CD4-positive, alpha-beta T cell treated with Interleukin-6 for 4 hours (primary cell): ENCODE results near the gene CD164L2.
A peak's percentile ranks its signal among the peaks of the same experiment; 100 is the strongest.

Source experiments
- DNase-seq: peaks from one replicate; pipeline ENCODE4 v3.0.0-alpha.2; 2020; ENCODE audit warnings: mixed read lengths

CD164L2 gene

DNA sequence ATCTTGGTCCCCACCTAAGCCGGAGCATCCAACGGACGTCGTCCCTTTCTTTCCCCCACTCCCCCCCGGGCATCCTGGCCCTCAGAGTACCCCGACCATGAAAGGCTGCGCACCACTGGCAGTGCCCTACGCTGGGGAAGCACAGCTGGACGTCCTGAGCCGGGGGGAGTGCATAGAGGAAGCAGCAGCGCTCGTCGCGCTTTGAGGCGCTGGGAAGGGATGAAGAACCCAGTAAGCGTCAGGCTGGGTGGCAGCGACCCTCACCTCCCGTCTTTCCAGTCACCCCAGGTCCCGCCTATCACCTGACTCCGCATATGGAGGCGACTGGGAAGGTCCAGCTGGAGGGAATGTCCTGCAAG, 22.1 kb downstream of the CD164L2 start:
- DNase-seq: no peak

DNA sequence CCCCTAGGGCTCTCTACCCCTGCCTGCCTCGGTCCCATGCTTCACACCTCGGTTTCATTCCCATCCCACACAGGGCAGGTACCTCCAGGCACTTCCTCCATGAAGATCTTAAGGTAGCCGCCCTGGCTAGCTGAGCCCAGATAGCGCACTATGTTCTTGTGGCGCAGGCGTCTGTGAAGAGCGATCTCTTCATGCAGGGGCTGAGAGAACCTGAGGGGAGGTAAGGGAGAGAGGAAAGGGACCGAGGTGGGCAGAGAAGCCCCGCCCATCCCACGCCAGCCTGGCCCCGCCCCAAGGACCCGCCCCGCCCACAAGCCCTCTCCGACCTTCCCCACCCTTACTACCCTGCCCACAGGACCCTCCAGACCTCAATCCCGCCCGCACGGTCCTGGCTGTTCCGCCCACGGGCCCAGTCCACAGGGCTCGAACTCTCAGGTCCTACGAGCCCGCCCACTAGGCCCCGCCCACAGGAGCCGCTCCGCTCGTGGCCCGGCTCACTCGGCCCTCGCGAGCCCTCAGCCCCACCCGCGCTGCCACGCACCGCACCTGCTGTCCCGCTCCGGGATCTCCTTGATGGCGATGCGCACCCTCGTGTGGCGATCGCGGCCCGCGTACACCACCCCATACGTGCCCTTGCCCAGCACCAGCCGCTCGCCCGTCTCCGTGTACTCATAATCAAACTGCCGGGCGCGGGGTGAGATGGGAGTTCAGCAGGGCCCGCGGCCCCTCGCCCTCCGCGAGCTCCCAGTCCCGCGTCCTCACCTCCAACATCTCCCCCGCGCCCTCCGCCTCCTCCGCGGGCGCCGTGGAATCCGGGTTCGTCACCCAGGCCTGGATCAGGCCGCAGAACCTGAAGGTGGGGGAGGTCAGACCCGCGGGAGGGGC, 22.7 kb downstream of the CD164L2 start:
- peak; percentile 71 for DNase-seq

DNA sequence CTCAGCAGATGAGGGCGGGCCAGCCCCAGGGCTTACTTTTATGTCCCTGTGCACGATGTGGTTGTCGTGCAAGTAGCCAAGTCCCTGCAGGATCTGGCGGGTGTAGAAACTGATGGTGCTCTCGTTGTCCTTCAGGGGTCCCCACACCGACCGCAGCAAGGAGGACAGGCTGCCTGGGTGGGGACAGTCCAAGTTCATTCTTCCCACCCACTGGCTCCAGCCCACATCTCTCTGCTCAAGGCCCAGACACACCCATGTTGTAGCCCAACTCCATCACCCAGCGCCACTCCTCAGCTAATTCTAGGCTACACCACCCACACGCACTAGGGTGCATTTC, 23.3 kb downstream of the CD164L2 start:
- no peak for DNase-seq

DNA sequence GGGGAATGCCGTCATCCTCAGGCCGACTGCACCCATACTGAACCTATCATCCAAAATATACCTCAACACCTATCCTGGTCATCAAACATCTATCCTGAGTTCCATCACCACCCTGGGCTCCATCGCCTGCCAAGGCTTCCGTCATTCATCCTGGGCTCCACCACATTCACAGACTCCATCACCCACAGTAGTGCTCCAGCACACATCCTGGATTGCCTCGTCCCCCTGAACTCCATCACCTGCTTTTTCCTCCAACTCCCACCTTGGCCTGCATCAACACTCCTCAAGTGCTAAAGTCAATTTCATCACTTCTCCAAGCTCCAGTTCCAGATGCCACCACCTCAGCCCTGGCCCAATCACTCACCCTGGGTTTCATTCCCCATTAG, 24.2 kb downstream of the CD164L2 start:
- no peak for DNase-seq

DNA sequence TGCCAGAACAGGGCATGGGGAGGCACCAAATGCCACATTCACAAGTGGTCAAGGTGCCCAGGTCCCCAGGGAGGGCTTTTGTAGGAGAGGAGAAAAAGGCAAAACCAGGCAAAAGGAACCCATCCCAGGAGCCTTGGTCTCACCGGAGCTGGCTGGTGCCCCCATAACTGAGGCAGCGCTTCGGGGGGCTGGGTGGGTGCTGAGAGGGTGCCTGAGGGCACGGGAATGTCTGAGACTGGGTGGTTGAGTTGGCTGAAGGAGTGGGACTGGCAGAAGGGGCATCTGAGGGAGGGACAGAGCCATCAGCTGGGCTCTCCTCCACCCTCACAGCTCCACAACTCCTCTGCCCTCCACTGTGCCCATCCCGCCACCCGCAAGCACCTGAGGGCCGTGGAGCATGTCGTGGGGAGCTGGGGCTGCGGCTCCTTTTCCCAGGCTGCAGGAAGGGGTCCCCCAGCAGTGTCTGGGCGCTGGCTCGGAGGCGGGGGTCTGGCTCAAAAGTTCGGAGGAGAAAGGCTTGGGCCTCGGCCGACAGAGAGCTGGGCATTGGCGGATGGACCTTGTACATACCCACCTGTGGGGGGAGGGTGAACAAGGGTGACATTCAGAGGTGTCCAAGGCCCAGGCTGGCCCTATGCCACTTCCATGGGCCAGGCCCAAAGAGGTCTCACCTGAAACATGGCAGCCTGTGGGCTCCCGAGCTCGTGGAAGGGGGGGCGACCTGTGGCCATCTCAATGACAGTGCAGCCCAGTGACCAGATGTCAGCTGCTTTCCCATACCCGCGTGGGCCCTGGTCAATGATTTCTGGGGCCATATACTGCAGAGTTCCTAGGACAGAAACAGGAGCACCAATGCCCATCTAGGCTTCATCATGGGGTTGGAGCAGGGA, 24.9 kb downstream of the CD164L2 start:
- DNase-seq: no peak

DNA sequence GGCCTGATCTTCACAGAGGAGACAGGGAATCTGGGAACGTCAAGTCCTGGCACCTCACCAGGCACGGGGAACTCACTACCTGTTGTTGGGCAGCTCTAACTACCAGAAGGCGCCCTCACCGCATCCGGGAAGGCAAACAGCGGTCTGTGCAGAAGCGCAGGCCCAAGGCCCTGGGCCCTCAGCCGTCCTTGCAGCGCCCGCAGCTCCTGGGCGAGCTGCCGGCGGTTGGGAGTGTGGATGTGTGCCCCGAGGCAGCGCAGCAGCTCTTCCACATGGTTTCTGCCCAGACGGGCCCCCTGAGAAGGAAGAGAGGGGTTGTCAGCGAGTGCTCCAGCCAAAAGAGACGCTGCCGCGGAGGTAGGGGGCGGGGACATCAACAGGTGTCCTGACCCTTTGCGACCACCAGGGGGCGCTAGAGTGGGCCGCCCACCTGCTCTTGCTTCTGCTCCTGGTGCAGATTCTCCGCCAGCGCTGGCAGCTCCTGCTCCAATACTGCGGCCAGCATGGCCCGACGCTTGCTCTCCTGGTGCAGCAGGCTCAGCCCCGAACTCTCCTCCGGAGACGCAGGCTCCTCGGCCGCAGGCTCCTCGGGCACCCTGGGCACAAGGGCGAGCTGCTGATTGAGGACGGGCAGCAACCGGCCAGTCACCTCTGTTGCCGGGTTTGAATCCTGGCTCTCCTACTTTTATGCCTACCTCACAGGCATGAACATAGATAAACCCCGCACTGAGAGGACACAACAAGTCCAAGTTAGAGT, 25.7 kb downstream of the CD164L2 start:
- peak; percentile 84 for DNase-seq

DNA sequence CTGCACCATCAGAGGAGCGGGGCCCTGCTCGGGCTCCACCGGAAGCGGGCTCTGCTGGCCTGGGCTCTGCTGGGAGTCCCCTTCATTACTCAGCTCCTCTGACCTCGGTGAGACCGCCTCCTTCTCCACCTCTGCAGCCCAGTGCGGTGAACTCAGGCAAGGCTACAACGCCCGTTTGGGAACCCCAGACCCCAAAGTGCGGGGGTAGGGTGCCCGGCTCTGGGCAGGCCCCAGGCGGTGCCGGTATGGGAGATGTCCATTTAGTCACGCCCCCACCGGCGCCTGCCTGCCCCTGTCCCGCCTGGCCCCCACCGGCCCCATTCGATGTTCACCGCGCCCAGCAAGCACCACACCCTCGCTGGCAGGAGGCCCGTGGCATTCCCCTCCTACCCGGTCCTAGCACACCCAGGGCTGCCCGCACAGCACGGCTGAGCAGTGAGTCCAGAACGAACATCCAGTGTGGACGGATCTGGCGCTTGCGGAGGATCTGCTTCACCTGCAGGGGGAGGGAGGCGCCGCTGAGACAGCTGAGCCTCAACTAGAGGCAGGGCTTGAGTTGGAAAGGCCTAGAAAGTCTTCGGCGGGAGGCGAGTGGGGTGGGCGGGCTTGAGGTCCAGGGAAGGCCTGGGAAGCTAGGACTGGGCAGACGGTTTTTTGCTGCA, 26.4 kb downstream of the CD164L2 start:
- DNase-seq: peak; percentile 71

DNA sequence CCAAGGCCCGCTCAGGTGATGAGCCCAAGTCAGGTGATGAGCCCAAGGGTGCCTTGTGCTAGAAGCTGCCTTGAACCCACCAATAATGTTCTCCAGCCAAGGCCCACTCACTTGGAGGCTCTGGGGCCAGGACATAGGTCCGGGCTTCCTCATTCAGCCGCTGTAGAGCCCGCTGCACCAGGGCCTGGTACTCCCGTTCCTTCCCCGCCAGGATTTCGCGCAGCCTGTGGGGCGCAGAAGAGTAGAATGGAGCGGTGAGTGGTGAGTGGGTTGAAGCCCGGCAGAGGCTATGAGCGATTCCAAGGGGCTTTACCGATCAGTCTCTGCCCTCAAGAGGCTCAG, 26.9 kb downstream of the CD164L2 start:
- DNase-seq: no peak

DNA sequence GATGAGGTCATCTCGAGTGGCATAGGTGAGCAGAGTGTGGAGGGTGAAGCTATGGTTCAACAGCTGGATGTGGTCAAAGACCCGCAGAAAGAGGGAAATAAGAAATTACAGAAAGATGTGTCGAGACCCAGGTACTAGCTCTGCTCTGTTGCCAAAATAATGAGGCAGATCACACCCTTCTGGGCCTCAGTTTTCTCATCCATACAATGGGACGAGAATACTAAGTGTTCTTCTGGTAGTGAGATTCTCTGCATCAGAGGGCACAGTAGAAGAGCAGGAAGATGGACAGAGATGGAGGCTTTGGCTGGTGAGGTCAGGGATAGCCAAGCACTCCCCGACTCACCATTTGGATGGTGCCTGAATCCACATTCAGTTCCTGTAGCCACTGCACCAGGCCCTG, 27.4 kb downstream of the CD164L2 start:
- peak; percentile 1 for DNase-seq

DNA sequence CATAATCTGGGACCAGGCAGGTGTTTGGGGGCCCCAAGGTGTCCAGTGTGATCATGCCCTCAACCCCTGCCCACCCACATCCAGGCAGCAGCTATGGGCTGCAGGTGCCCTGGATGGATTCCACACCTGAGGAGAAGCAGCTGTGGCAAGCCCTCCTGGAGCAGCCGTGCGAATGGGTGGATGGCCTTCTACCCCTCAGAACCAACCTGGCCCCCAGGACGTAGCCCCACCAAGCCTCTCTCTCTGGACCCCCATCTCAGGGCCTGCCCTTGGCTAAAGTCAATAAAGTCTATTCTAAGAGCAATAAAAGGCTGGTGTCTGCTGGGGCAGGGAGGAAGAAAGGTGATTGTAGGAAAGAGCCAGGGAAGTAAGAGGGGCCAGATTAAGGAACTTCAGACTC, 29.5 kb downstream of the CD164L2 start:
- no peak for DNase-seq

DNA sequence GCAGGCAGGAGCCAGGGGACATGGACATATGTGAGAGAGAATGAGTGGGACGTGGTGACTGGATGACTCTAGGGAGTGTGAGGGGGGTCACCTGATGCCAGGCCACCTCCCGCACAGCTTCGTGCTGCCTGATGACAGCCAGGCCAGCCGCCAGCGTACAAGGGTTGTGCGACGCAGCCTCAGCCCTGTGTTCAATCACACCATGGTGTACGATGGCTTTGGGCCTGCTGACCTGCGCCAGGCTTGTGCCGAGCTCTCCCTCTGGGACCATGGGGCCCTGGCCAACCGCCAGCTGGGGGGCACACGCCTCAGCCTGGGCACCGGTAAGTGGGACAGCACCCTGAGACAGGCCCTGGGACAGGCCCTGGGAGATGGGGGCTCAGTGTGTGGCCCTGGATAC, 30.0 kb downstream of the CD164L2 start:
- no peak for DNase-seq

DNA sequence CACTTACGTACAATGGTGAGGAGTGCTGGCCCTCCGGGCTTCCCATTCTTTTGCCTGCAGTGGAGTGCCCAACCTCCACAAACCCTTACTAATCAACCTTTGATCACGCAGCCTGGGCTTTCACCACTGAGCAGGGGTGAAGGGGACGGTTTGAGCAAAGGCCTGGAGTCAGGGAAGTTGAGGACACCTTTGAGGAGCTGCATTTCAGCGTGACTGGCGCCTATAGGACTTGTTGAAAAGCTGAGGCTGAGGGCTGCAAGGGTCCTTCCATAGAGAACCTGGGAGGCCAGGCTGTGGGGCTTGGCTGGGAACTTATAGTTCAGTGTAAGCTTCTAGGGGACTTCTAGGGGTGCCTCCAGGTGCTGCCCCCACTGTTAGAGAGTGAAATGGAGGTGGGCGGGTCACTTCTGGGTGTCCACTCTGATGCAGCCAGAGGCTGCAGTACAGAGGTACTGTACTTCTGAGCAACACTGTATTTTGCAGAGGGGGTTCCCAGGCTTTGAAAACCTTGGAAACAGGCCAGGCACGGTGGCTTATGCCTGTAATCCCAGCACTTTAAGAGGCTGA, 31.5 kb downstream of the CD164L2 start:
- peak; percentile 1 for DNase-seq

DNA sequence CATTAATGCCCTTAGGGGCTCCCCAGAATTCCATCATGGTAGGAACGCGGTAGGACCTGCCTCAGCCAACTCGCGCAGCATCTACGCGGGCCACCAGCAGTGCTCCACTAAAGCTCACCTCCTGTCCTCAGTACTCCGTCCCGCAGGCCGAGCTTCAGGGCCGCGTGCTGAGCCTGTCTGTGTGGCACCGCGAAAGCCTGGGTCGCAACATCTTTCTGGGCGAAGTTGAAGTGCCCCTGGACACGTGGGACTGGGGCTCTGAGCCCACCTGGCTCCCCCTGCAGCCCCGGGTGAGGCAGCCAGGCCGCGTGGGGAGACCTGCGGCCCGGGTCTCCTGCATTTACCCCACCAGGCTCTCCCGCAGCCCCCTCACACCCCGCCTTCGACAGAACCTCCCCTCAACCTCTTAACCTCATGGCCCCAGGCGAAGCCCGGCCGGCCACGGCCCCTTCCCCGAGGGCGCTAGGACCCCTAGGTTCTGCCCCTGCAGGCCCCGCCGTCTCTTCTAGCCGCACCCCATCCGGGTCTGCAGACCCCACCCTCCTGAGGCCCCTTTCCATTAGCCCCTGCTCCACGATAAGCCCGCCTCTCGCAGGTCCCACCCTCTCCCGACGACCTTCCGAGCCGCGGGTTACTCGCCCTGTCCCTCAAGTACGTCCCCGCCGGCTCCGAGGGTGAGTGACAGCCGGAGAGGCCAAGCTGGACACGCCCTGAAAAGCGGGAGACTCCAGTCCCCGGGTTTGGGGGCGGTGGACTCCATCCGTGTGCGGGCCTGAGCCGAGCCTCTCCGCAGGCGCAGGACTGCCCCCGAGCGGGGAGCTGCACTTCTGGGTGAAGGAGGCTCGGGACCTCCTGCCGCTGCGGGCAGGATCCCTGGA, 32.2 kb downstream of the CD164L2 start:
- peak; percentile 1 for DNase-seq

DNA sequence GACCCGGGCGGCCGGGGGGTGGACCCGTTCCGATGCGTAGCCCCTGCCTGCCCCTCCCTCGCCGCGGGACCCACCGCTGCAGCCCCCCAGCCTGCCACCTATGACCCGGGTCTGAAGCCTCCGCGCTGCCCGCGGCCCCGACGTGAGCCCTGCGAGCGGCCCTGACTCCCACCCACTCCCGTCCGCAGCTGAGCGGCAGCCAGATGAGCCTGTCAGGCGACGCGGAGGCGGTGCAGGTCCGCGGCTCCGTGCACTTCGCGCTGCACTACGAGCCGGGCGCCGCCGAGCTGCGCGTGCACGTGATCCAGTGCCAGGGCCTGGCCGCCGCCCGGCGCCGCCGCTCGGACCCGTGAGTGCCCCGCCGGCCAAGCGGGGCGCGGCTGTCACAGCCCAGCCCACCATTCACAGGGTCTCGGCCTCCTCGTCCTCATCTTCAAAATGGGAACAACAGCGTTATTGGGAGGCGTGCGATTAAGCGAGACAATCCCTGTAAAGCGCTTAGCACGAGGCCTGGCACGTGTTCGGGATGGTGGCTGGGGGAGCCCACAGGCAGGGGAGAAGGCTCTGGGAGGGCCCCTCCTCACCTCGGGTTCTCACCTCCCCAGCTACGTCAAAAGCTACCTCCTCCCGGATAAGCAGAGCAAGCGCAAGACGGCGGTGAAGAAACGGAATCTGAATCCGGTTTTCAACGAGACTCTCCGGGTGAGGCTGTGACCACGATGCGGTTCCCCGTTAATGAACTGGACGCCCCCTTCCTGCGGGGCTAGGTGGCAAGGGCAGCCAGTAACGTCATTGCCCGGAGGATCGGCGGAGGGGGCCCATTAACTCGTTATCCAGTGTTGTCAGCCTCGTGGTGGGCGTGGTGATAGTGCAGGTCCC, 33.1 kb downstream of the CD164L2 start:
- no peak for DNase-seq

DNA sequence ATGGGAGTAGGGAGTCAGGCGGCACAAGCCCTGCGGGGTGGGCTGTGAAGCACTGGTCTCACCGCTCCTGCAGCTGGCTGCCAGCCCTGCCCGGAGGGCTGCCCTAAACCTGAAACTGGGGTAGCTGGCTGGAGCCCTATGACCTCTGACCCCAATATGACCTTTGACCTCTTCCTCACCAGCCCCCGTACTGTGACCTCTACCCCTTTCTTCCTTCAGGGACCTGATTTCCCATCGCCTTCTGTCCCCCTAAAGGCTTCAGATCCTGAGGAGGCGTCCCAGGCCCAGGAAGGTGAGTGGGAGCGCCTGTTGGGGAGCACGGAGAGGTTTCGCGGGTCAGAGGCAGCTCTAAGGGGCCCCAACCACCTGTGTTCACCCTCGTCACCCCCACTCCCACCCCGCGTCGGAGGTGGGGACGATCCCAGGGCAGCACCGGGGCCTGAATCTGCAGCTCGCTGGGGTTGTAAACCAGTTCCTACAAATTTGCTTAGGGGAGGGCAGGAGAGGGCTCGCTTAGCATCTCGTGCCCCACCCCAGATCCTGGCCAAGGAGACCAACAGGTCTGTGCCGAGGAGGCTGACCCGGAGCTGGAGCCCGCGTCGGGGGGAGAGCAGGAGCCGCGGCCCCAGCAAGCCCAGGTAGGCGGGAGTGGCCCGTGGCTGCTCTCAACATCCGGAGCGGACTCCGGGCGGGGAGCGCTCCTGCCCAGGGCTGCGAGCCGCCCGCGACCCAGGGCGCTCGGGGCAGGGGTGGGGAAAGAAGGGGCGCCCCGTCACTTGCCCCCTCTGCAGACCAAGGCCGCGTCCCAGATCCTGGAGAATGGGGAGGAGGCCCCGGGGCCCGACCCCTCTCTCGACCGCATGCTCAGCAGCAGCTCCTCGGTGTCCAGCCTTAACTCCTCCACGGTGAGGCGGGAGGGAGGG, 34.0 kb downstream of the CD164L2 start:
- DNase-seq: peak; percentile 39

DNA sequence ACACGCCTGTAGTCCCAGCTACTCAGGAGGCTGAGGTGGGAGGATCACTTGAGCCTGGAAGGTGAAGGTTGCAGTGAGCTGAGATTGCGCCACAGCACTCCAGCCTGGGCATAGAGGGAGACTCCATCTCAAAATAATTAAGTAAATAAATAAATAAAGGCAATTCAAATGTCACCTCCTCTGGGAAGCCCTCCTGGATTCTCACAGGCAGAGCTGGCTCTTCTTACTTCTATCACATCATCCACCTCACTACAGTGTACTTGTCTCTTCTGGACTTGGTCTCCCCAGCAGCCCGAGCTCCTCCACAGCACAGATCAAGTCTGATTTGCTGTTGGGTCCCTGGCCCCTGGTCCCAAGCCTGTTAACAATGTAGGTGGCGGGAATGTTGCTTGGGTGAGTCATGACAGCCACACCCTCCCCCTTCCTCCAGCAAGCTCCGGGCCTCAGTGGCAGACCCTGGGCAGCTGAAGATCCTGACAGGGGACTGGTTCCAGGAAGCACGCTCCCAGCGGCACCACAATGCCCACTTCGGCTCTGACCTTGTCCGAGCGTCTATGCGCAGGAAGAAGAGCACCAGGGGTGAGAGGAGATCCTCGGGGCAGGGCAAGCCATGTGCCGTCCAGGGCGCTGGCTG, 36.0 kb downstream of the CD164L2 start:
- no peak for DNase-seq

DNA sequence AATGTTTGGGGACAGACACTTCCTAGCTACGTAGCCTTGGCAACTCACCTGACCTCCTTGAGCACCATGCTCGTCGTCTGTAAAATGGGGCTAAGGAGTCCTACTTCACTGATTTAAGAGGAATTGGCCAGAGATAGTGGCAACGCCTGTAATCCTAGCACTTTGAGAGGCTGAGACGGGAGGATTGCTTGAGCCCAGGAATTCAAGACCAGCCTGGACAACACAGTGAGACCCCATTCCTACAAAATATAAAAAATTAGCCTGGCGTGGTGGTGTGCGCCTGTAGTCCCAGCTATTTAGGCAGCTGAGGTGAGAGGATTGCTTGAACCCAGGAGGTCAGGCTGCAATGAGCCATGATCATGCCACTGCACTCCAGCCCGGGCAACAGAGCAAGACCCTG, 36.8 kb downstream of the CD164L2 start:
- DNase-seq: no peak

DNA sequence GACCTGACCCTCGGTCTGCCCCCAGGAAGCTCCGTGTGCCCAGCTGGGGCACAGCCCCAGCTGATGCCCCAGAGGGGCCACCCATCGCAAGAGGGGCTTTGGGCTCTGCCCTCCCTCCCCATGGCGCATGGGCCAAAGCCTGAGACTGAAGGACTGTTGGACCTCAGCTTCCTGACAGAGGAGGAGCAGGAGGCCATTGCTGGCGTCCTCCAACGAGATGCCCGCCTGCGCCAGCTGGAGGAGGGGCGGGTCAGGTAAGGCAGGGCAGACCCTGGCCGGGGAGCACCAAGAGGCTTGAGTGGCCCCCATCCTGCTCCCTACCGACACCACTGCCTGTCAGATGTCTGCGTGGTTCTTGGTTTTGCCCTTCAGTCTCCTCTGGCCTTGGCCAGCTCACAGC, 37.9 kb downstream of the CD164L2 start:
- no peak for DNase-seq

DNA sequence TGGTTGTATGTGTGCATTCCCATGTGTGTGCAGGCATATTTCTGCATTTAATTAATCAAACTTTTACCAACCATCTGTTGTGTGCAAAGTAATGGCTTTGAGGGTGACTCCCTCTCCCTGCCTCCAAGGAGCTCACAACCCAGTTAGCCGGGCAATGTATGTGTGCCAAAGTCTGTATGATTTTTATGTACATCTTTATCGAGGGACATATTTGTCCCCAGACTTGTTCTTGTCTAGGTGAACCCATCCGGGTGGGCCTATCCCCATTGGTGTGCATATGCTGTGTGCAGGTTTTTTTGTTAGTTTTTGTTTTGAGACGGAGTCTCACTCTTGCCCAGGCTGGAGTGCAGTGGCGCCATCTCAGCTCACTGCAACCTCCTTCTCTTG, 39.5 kb downstream of the CD164L2 start:
- DNase-seq: no peak
